Ovary (tissue), 3 donors: ENCODE data around the gene DST.

ENCODE experiments used
- CTCF ChIP-seq, 3 donors: fragments of 450-650 bp in 2 of 3; fragments of 200-600 bp in 1 of 3; IDR thresholded peaks; one replicate each; pipeline versions ENCODE4 v1.5.1 to v1.8.0; 2016 to 2022; ENCODE audit warnings: antibody characterized with exemption in 3 of 3, mild to moderate bottlenecking in 1 of 3
- EP300 ChIP-seq: sonication (generic); formaldehyde crosslinking; IDR thresholded peaks from one replicate; pipeline ENCODE4 v1.6.1; 2017; ENCODE audit warnings: antibody characterized with exemption
- POLR2A ChIP-seq: fragments of 450-650 bp; IDR thresholded peaks from one replicate; pipeline ENCODE4 v1.6.1; 2017; ENCODE audit warnings: antibody characterized with exemption, mild to moderate bottlenecking, moderate library complexity
- donor health status: DM: no; HTN: no; CAD: no.

GRCh38 chr6:56480246-56480645, 162.4 kb downstream of the DST start:
- no peak for TF ChIP-seq CTCF (IDR thresholded peaks at IDR 0.05)
- no peak for TF ChIP-seq EP300
- TF ChIP-seq POLR2A = no peak
